Ascending aorta (tissue), 2 donors: ENCODE measurements around the gene PRLHR. TPM values are rescaled to one million over a fixed set of nuclear protein-coding genes. Genes with fewer than 3 reads are reported as not detected.

Source experiments
- DNase-seq, 2 donors: peaks; one replicate each; pipeline ENCODE4 v3.0.0-alpha.2; 2019; ENCODE audit warnings: low spot score in 2 of 2
- H3K27ac ChIP-seq, 2 donors: fragments of 200-600 bp; sonication (generic); one replicate each; pipeline ENCODE4 v1.5.1; 2016 to 2017; ENCODE audit warnings: mild to moderate bottlenecking in 1 of 2
- H3K27me3 ChIP-seq: fragments of 200-600 bp; sonication (generic); one replicate; pipeline ENCODE4 v1.5.1; 2017
- H3K36me3 ChIP-seq, 2 donors: fragments of 200-600 bp; sonication (generic); one replicate each; pipeline ENCODE4 v1.5.1; 2016
- H3K4me1 ChIP-seq, 2 donors: fragments of 200-600 bp; sonication (generic); one replicate each; pipeline ENCODE4 v1.5.1; 2016 to 2017; ENCODE audit warnings: mild to moderate bottlenecking in 1 of 2
- H3K4me3 ChIP-seq, 2 donors: fragments of 200-600 bp; sonication (generic); one replicate each; pipeline ENCODE4 v1.5.1; 2016 to 2017; ENCODE audit warnings: mild to moderate bottlenecking in 1 of 2
- H3K9me3 ChIP-seq, 2 donors: fragments of 200-600 bp; sonication (generic); one replicate each; pipeline ENCODE4 v1.5.1; 2016
- CTCF ChIP-seq, 3 experiments: fragments of 200-600 bp in 2 of 3; fragments of 450-650 bp in 1 of 3; sonication (generic) in 2 of 3; IDR thresholded peaks; one replicate each; pipeline ENCODE4 v1.5.1; 2016 to 2019; ENCODE audit warnings: antibody characterized with exemption in 3 of 3, mild to moderate bottlenecking in 1 of 3, moderate library complexity in 1 of 3
- intact Hi-C: fragments of 100-400 bp; cut with DNase I; formaldehyde crosslinking; loops from one replicate; pipeline ENCODE4 v1.15.1; 2023
- total RNA-seq: library from RNA; depleted of rRNA; stranded (reverse); fragments of >200 nt; gene quantifications from one replicate; pipeline ENCODE4 v1.1.0, GENCODE V29; 2016

PRLHR gene
- total RNA-seq, 1 donor from 2014 or later = not detected

DNA sequence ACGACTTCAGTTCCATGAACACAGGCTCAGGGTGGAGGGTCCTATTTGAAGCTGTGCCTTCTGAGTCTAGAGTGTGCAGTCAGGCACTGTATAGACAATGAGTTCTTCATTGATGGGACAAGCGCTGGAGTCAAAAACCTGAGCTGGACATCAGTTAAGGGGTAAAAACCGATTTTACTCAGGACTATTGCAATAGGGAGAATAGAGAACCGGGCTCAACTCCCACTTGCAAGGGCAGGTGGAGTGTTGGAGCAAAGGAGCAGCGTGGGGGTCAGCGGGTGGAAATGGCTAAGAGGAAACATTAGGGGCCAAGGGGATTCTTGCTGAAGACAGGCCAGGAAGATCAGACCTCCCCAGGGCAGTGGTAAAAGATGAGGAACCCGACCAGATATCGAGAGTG is 28.5 kb downstream of the PRLHR start:
- Histone ChIP-seq H3K27ac (no peak overlapping the region), H3K27me3 (no peaks in the 10 kb centered on the region), H3K9me3 (no peaks in the 10 kb centered on the region), H3K4me3 (no peak overlapping the region), H3K36me3 (no peaks in the 10 kb centered on the region), H3K4me1 (peaks cover 0 to 3% of the 10 kb centered on the region in 2 donors)
- intact Hi-C loops = loop anchor here (10.0 kb wide), 1 partner anchor 458 kb away; the partner anchor contains the start of gene NANOS1
- TF ChIP-seq CTCF (IDR thresholded peaks at IDR 0.05) = no peak
- DNase-seq = no peak

GRCh38 chr10:118565301-118566075 is 30.0 kb downstream of the PRLHR start:
- no peak overlapping the region for H3K27ac ChIP-seq
- H3K36me3 ChIP-seq = no peaks in the 10 kb centered on the region
- TF ChIP-seq CTCF (IDR thresholded peaks at IDR 0.05) = no peak
- DNase-seq = no peak
- H3K4me3 ChIP-seq = no peak overlapping the region
- no peaks in the 10 kb centered on the region for H3K9me3 ChIP-seq
- intact Hi-C loops = loop anchor here (10.0 kb wide), 1 partner anchor 459 kb away; the partner anchor contains the start of gene NANOS1
- no peaks in the 10 kb centered on the region for H3K4me1 ChIP-seq
- no peaks in the 10 kb centered on the region for H3K27me3 ChIP-seq

- Histone ChIP-seq H3K4me1 (no peaks in the 10 kb centered on the region), H3K9me3 (no peaks in the 10 kb centered on the region), H3K27ac (no peak overlapping the region), H3K36me3 (no peaks in the 10 kb centered on the region), H3K27me3 (no peaks in the 10 kb centered on the region), H3K4me3 (no peak overlapping the region)
- intact Hi-C loops = loop anchor here (10.0 kb wide), 1 partner anchor 460 kb away; the partner anchor contains the start of gene NANOS1
- DNase-seq = no peak
- TF ChIP-seq CTCF (IDR thresholded peaks at IDR 0.05) = no peak
Observed at GRCh38 chr10:118564652-118565051, 30.8 kb downstream of the PRLHR start.

DNA sequence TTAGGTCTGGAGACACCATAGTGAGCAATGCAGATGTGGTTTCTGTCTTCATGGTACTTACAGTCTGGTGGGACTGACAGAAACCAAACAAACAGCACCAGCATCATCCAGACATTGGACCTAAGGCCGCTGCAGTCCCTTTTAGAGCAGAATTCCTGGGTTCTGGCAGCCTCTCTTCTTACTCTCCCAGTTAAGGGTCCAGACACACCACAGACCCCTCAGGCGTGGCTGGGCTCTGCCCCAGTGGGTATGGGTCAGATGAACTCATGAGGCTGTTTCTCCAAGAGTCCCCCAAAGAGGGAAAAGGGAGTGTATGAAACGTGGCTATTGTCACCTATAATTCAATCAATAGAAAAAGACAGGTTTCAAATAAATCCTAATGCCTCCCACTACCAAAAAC is 31.3 kb downstream of the PRLHR start:
- DNase-seq = no peak
- TF ChIP-seq CTCF (IDR thresholded peaks at IDR 0.05) = no peak
- Histone ChIP-seq H3K36me3 (no peaks in the 10 kb centered on the region), H3K27ac (no peak overlapping the region), H3K9me3 (no peaks in the 10 kb centered on the region), H3K27me3 (no peaks in the 10 kb centered on the region), H3K4me1 (no peaks in the 10 kb centered on the region), H3K4me3 (no peak overlapping the region)
- intact Hi-C loops = loop anchor here (10.0 kb wide), 1 partner anchor 461 kb away; the partner anchor contains the start of gene NANOS1

- intact Hi-C loops = loop anchor here (10.0 kb wide), 1 partner anchor 461 kb away; the partner anchor contains the start of gene NANOS1
- TF ChIP-seq CTCF (IDR thresholded peaks at IDR 0.05) = no peak
- DNase-seq = no peak
- Histone ChIP-seq H3K9me3 (no peaks in the 10 kb centered on the region), H3K36me3 (no peaks in the 10 kb centered on the region), H3K4me1 (no peaks in the 10 kb centered on the region), H3K4me3 (no peak overlapping the region), H3K27me3 (no peaks in the 10 kb centered on the region), H3K27ac (no peak overlapping the region)
Observed at GRCh38 chr10:118563373-118563890, 32.0 kb downstream of the PRLHR start.
